Esophagus muscularis mucosa (tissue), 4 donors: ENCODE data around the gene TMEM121. TPM values are rescaled to one million over a fixed set of nuclear protein-coding genes. Genes with fewer than 3 reads are reported as not detected.

ENCODE experiments used
- DNase-seq: peaks from one replicate; pipeline ENCODE4 v3.0.0-alpha.2; 2017; ENCODE audit errors: extremely low spot score
- H3K27ac ChIP-seq, 4 donors: fragments of 200-600 bp; sonication (generic); replicated peaks in 1 of 4; 1 replicate in 3 of 4; 2 replicates in 1 of 4; pipeline ENCODE4 v1.5.1; 2016 to 2019; ENCODE audit warnings: mild to moderate bottlenecking in 1 of 4
- H3K27me3 ChIP-seq, 4 donors: fragments of 200-600 bp; sonication (generic); one replicate each; pipeline versions ENCODE4 v1.5.1 to v1.6.0; 2016 to 2019
- H3K36me3 ChIP-seq, 4 donors: fragments of 200-600 bp; sonication (generic); one replicate each; pipeline ENCODE4 v1.5.1; 2016 to 2019
- H3K4me1 ChIP-seq, 4 donors: fragments of 200-600 bp; sonication (generic); one replicate each; pipeline ENCODE4 v1.5.1; 2016 to 2019
- H3K4me3 ChIP-seq, 4 donors: fragments of 200-600 bp; sonication (generic); 1 replicate in 2 of 4; 2 replicates in 2 of 4; pipeline ENCODE4 v1.5.1; 2016 to 2019; ENCODE audit warnings: mild to moderate bottlenecking in 4 of 4, moderate library complexity in 1 of 4
- H3K9me3 ChIP-seq, 4 donors: fragments of 200-600 bp; sonication (generic); 1 replicate in 3 of 4; 2 replicates in 1 of 4; pipeline ENCODE4 v1.5.1; 2016 to 2019
- EP300 ChIP-seq: sonication (generic); formaldehyde crosslinking; IDR thresholded peaks from one replicate; pipeline ENCODE4 v1.6.1; 2017; ENCODE audit warnings: antibody characterized with exemption
- POLR2A ChIP-seq: fragments of 450-650 bp; IDR thresholded peaks from one replicate; pipeline ENCODE4 v1.6.1; 2017; ENCODE audit warnings: antibody characterized with exemption, moderate library complexity, mild to moderate bottlenecking, low read depth
- POLR2AphosphoS5 ChIP-seq, 2 donors: sonication (generic); formaldehyde crosslinking; IDR thresholded peaks; one replicate each; pipeline ENCODE4 v1.6.1; 2017; ENCODE audit warnings: antibody characterized with exemption in 2 of 2
- WGBS: methylation state at CpG from one replicate; pipeline ENCODE4 v1.1.5; 2018; 5-methylcytosine and 5-hydroxymethylcytosine counted together
- intact Hi-C: fragments of 100-400 bp; cut with DNase I; formaldehyde crosslinking; loops from one replicate; pipeline ENCODE4 v1.15.1; 2023
- total RNA-seq, 4 donors: library from RNA; depleted of rRNA; stranded (reverse); fragments of >200 nt; gene quantifications; one replicate each; pipeline versions ENCODE4 v1.1.0 to v1.2.1, GENCODE V29; 2016
- TF ChIP-seq, protein P1 (sequence below), 3 experiments: fragments of 200-600 bp in 2 of 3; fragments of 450-650 bp in 1 of 3; sonication (generic) in 2 of 3; IDR thresholded peaks; one replicate each; pipeline ENCODE4 v1.5.1; 2017 to 2019; ENCODE audit warnings: antibody characterized with exemption in 3 of 3, mild to moderate bottlenecking in 2 of 3, moderate library complexity in 1 of 3

The TMEM121 gene
- total RNA-seq, 4 donors from 2014 or later = 2.9 to 13.0 (median 5.4) TPM

DNA sequence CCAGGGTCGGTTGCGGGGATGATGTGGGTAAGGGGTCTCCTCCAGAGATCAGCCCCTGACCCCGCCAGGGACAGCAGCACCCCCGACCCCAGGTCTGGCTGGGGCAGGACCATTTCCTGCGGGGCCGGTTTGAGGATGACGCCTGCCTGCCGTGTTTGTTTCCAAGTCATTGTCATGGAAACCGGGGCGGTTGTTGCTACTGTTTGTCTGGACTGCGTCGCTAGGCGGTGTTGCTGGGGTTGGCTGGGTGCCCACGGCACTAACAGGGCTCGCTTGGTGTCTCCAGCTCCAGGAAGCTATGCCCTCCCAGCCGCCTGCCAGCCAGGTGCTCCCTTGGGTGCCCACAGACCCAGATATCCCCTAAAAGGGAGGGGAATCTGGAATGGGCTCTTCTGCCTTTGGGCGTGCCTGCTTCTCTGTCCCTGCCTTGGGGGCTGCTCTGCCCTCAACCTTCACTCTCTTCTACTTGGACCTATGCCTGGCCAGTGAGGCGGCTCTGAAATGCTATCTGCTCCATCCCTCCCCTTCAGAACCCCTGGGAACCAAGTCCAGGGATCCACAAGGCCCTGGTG lies 44.4 kb upstream of the TMEM121 start:
- peak; percentile 99 for DNase-seq
- Histone ChIP-seq H3K4me3 (peak overlapping the region; percentile 46 to 58 (median 54)), H3K27ac (peak overlapping the region; percentile 93 to 99 (median 96)), H3K9me3 (no peaks in the 10 kb centered on the region), H3K36me3 (peaks cover 3 to 24% (median 20%) of the 10 kb centered on the region in 4 donors), H3K4me1 (peaks cover 88 to 99% (median 98%) of the 10 kb centered on the region in 4 donors), H3K27me3 (peaks cover 0 to 6% (median 0%) of the 10 kb centered on the region in 4 donors)
- 1% methylated on average over 15 of the region's 18 CpGs for WGBS
- TF ChIP-seq, protein P1, sequence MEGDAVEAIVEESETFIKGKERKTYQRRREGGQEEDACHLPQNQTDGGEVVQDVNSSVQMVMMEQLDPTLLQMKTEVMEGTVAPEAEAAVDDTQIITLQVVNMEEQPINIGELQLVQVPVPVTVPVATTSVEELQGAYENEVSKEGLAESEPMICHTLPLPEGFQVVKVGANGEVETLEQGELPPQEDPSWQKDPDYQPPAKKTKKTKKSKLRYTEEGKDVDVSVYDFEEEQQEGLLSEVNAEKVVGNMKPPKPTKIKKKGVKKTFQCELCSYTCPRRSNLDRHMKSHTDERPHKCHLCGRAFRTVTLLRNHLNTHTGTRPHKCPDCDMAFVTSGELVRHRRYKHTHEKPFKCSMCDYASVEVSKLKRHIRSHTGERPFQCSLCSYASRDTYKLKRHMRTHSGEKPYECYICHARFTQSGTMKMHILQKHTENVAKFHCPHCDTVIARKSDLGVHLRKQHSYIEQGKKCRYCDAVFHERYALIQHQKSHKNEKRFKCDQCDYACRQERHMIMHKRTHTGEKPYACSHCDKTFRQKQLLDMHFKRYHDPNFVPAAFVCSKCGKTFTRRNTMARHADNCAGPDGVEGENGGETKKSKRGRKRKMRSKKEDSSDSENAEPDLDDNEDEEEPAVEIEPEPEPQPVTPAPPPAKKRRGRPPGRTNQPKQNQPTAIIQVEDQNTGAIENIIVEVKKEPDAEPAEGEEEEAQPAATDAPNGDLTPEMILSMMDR (IDR thresholded peaks at IDR 0.05) = peak in 2 of 3 experiments; percentile 11 to 13
- TF ChIP-seq EP300 (no peak), POLR2A (no peak), POLR2AphosphoS5 (IDR thresholded peaks at IDR 0.05) (peak; percentile 63 to 70)
- intact Hi-C loops = no loop called here

DNA sequence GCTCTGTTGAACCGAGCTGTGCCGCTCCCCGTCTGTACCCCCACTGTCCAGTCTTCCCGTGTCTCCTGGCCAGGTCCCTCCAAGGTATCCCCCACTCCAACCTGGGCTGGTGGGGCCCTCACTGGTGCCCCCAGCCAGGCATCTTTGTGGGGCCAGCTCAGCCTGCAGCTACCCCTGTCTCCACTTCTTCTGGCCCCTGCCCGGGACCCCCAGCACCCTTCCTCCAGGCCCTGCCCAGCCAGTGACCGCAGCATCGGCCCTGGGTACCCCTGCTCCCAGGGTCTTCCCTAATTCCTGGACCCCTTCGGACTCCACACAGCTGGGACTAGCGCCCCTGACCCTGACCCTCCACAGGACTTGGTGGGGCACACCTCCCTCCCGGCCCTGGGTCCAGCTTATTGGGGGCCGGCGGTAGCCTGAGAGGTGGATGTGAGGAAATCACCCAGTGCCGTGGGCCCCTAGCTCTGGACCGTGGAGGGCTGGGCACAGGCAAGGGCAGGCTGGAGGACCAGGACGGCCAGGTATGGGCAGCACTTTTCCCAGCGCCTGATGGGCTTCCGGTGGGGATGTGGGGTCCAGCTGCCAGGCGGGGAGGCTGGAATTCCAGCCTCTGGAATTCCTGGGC lies 43.8 kb upstream of the TMEM121 start:
- no peaks in the 10 kb centered on the region for H3K9me3 ChIP-seq
- peak overlapping the region in 3 of 4 donors; percentile 51 to 58 (median 56) for H3K4me3 ChIP-seq
- TF ChIP-seq, protein P1 (IDR thresholded peaks at IDR 0.05) = no peak
- TF ChIP-seq POLR2AphosphoS5 (IDR thresholded peaks at IDR 0.05) (no peak), EP300 (no peak)
- peaks cover 0 to 12% (median 0%) of the 10 kb centered on the region in 4 donors for H3K27me3 ChIP-seq
- peak overlapping the region; percentile 93 to 99 (median 96) for H3K27ac ChIP-seq
- H3K4me1 ChIP-seq = peaks cover 84 to 100% (median 99%) of the 10 kb centered on the region in 4 donors
- no peak for DNase-seq
- 75% methylated on average over 8 of the region's 18 CpGs for WGBS
- H3K36me3 ChIP-seq = peaks cover 3 to 24% (median 20%) of the 10 kb centered on the region in 4 donors
- intact Hi-C loops = no loop called here

DNA sequence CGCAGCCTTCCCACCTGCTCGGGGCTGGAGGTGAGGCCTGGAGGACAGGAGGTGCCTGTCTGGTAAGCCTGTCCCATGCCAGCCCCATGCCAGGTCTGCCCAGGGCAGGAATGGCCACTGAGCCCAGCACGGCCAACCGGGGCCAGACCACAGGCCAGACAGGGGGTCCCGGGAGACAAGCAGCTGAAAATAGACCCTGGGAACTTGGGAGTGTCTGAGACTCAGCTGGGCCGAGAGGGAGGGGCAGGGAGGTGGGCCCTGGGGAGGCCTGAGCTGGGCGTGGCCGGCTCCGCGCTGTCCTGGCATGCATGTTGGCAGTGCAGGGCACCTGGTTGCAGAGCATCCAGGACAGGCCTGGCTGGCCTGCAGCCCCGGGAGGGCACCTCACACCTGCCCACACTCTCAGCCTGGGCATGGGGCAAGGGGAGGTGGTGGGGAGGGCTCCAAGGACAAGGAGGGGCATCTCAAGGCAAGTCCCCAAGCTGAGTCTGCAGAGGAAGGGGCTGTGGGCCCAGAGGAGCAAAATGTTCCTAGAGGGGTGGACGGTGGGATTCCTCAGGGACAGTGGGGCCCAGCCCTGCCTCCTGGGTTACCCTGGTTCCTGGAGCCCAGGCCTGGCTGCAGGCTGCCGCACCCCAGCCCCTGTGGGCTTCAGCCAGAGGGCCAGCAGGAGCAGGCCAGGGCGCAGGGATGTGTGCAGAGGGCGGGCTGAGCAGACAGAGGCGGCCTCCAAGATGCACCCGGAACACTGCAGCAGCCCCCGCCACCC lies 42.9 kb upstream of the TMEM121 start:
- Histone ChIP-seq H3K27ac (peak overlapping the region; percentile 93 to 99 (median 96)), H3K4me3 (no peak overlapping the region), H3K9me3 (no peaks in the 10 kb centered on the region), H3K27me3 (peaks cover 0 to 17% (median 0%) of the 10 kb centered on the region in 4 donors), H3K4me1 (peaks cover 85 to 100% (median 100%) of the 10 kb centered on the region in 4 donors), H3K36me3 (peaks cover 3 to 22% (median 16%) of the 10 kb centered on the region in 4 donors)
- 68% methylated on average over 9 of the region's 18 CpGs for WGBS
- TF ChIP-seq, protein P1 (IDR thresholded peaks at IDR 0.05) = no peak
- TF ChIP-seq EP300 (no peak), POLR2AphosphoS5 (IDR thresholded peaks at IDR 0.05) (peak in 1 of 2 donors; percentile 4), POLR2A (no peak)
- no peak for DNase-seq
- intact Hi-C loops = no loop called here

DNA sequence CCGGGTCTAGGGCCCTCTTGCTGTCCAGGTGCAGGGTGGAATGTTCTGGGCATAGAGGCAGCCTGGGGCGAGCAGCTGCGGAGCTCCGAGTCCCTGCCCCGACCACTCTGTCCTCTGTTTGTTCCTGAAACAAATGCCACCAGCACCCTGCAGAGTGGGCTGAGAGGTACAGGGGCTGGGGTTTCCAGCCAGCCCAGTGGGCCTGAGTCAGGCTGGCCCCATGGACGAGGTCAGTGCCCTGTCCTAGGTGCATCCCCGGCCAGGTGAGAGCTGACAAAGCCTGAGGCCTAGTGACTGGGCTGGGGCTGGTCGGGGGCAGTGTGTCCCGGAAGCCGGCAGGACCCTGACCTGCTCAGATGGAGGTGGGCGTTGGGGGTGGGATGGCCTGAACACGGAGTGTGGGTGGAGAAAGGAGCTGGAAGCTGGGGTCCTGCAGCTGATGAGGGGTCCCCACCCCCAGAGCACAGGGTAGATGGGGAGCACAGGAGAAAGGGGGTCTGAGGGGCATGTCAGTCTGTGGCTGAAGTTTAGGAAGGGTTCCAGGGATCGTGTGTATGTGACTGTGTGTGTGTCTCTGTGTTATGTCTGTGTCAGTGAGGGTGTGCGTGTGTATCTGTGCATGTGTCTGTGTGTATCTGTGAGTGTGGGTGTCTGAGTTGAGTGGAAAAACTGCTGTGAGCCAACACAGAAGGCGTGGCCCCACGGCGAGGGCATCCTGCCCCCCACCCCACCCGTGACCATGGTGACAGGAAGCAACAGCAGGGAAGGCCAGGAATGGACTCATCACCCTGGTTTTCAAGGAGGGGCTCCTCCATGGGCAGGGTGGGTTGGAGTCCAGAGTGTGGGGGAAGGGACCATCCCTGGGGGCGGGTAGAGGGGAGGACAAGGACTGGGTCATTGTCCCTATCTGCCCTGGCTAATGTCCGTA lies 42.0 kb upstream of the TMEM121 start:
- TF ChIP-seq POLR2AphosphoS5 (IDR thresholded peaks at IDR 0.05) = peak in 1 of 2 donors; percentile 69
- TF ChIP-seq, protein P1 (IDR thresholded peaks at IDR 0.05) = no peak
- Histone ChIP-seq H3K36me3 (peaks cover 3 to 18% (median 8%) of the 10 kb centered on the region in 4 donors), H3K27ac (peak overlapping the region; percentile 93 to 99 (median 96)), H3K27me3 (peaks cover 0 to 14% (median 0%) of the 10 kb centered on the region in 4 donors), H3K4me3 (no peak overlapping the region), H3K4me1 (peaks cover 90 to 100% (median 100%) of the 10 kb centered on the region in 4 donors), H3K9me3 (no peaks in the 10 kb centered on the region)
- DNase-seq = no peak
- WGBS = 40% methylated on average over 13 of the region's 20 CpGs
- intact Hi-C loops = no loop called here
